Liver (tissue), 9 donors: ENCODE results near the gene AK1. TPM values are rescaled to one million over a fixed set of nuclear protein-coding genes. Genes with fewer than 3 reads are reported as not detected.
"Not testable (repeated sequence)": the region's sequence is repeated elsewhere in the genome, so short reads cannot be mapped to it uniquely, and the experiment has no call there.

Experiments used
- DNase-seq: peaks from one replicate; pipeline ENCODE4 v3.0.0-alpha.2; 2017; ENCODE audit warnings: low spot score
- H3K27ac ChIP-seq, 2 donors: one replicate each; pipeline ENCODE4 v1.7.0; 2013; ENCODE audit warnings: inconsistent platforms in 2 of 2, low read length in 2 of 2, control low read depth in 1 of 2, low read depth in 1 of 2, mild to moderate bottlenecking in 1 of 2
- H3K27me3 ChIP-seq, 4 donors: one replicate each; pipeline versions ENCODE4 v1.6.1 to v1.7.0; 2013; ENCODE audit warnings: low read length in 3 of 4, inconsistent platforms in 1 of 4, mild to moderate bottlenecking in 1 of 4, moderate library complexity in 1 of 4; ENCODE audit not compliant: control insufficient read depth in 4 of 4, insufficient read depth in 4 of 4
- H3K36me3 ChIP-seq, 4 donors: one replicate each; pipeline versions ENCODE4 v1.6.1 to v1.7.0; 2013; ENCODE audit warnings: low read length in 3 of 4, mild to moderate bottlenecking in 3 of 4, low read depth in 1 of 4, moderate library complexity in 1 of 4; ENCODE audit not compliant: control insufficient read depth in 4 of 4, insufficient read depth in 3 of 4
- H3K4me1 ChIP-seq, 4 donors: one replicate each; pipeline versions ENCODE4 v1.6.1 to v1.7.0; 2013; ENCODE audit warnings: low read length in 3 of 4, mild to moderate bottlenecking in 3 of 4, moderate library complexity in 1 of 4; ENCODE audit not compliant: control insufficient read depth in 4 of 4, insufficient read depth in 4 of 4
- H3K4me3 ChIP-seq, 3 donors: one replicate each; pipeline versions ENCODE4 v1.6.1 to v1.7.0; 2013; ENCODE audit warnings: low read length in 3 of 3, control low read depth in 1 of 3, low read depth in 1 of 3, mild to moderate bottlenecking in 1 of 3
- H3K9ac ChIP-seq, 2 donors: one replicate each; pipeline ENCODE4 v1.7.0; 2013; ENCODE audit warnings: low read length in 2 of 2, mild to moderate bottlenecking in 2 of 2, moderate library complexity in 2 of 2, control low read depth in 1 of 2, low read depth in 1 of 2
- H3K9me3 ChIP-seq, 4 donors: one replicate each; pipeline versions ENCODE4 v1.6.1 to v1.7.0; 2013; ENCODE audit warnings: low read length in 3 of 4; ENCODE audit not compliant: control insufficient read depth in 4 of 4
- EGR1 ChIP-seq, 2 donors: IDR thresholded peaks; 2 replicates each; pipeline ENCODE4 v1.6.1; 2016 to 2018; ENCODE audit warnings: antibody characterized with exemption in 2 of 2, low read depth in 2 of 2
- FOXA1 ChIP-seq: IDR thresholded peaks from 2 replicates; pipeline ENCODE4 v1.6.1; 2016; ENCODE audit warnings: antibody characterized with exemption
- FOXA2 ChIP-seq: IDR thresholded peaks from 2 replicates; pipeline ENCODE4 v1.6.1; 2016; ENCODE audit warnings: antibody characterized with exemption
- HNF4A ChIP-seq, 2 donors: conservative IDR thresholded peaks; 2 replicates each; pipeline ENCODE4 v1.6.1; 2016; ENCODE audit warnings: antibody characterized with exemption in 2 of 2, mild to moderate bottlenecking in 2 of 2
- NR2F2 ChIP-seq: IDR thresholded peaks from 2 replicates; pipeline ENCODE4 v1.6.1; 2016; ENCODE audit warnings: antibody characterized with exemption
- RAD21 ChIP-seq, 2 donors: IDR thresholded peaks; 2 replicates each; pipeline ENCODE4 v1.6.1; 2016; ENCODE audit warnings: antibody characterized with exemption in 2 of 2, mild to moderate bottlenecking in 2 of 2
- RXRA ChIP-seq, 2 donors: IDR thresholded peaks; 2 replicates each; pipeline ENCODE4 v1.6.1; 2017 to 2018; ENCODE audit warnings: antibody characterized with exemption in 2 of 2, mild to moderate bottlenecking in 1 of 2
- SP1 ChIP-seq: IDR thresholded peaks from 2 replicates; pipeline ENCODE4 v1.6.1; 2018; ENCODE audit warnings: antibody characterized with exemption, mild to moderate bottlenecking
- TAF1 ChIP-seq: conservative IDR thresholded peaks from 2 replicates; pipeline ENCODE4 v1.6.1; 2016; ENCODE audit warnings: antibody characterized with exemption, mild to moderate bottlenecking
- WGBS: extraction: QIAGEN DNeasy Blood & Tissue Kit; methylation state at CpG from one replicate; pipeline ENCODE4 v1.1.7; 2013; 5-methylcytosine and 5-hydroxymethylcytosine counted together
- polyA plus RNA-seq, 2 donors: library from polyadenylated mRNA; stranded (reverse) in 1 of 2; unstranded in 1 of 2; fragments of 200-250 nt in 1 of 2; fragments of >200 nt in 1 of 2; fragmentation: Nextera tagmentation in 1 of 2; extraction: Ambion mirVana in 1 of 2; gene quantifications; one replicate each; pipeline versions ENCODE4 v1.2.1 to v1.2.3, GENCODE V29; 2013 to 2015
- total RNA-seq, 2 donors: library from RNA; depleted of rRNA; stranded (reverse); fragments of >200 nt; gene quantifications; one replicate each; pipeline ENCODE4 v1.2.3, GENCODE V29; 2014
- donor health status: healthy.
- donor health status: healthy.
- donor health status: healthy.
- donor health status: healthy.
- donor health status: healthy.

Gene AK1
- total and polyA plus RNA-seq, 4 donors, result 10.6 to 78.3 (median 29.6) TPM

- peaks cover 0 to 2% (median 0%) of the 10 kb centered on the region in 4 donors for H3K4me1 ChIP-seq
- 64% methylated on average over 18 of the region's 18 CpGs for WGBS
Observed at GRCh38 chr9:127846443-127847177, 30.9 kb downstream of the AK1 start.

GRCh38 chr9:127845619-127846018 is 31.9 kb downstream of the AK1 start:
- peaks cover 0 to 10% (median 1%) of the 10 kb centered on the region in 4 donors for H3K9me3 ChIP-seq
- H3K4me3 ChIP-seq, H3K27me3 ChIP-seq, H3K4me1 ChIP-seq, DNase-seq, H3K9ac ChIP-seq, H3K36me3 ChIP-seq: not testable (repeated sequence)
- 95% methylated on average over 4 of the region's 4 CpGs for WGBS
- peak overlapping the region; percentile 2 to 39 for H3K27ac ChIP-seq

More at GRCh38 chr9:127846443-127847177, 30.9 kb downstream of the AK1 start:
- no peak overlapping the region for H3K9ac ChIP-seq
- TF ChIP-seq FOXA2, result no peak
- peak in 1 of 2 donors; percentile 22 for TF ChIP-seq RXRA (IDR thresholded peaks at IDR 0.05)
- H3K27ac ChIP-seq, result peak overlapping the region; percentile 2 to 57
- no peak for DNase-seq
- H3K27me3 ChIP-seq, result no peaks in the 10 kb centered on the region
- H3K4me3 ChIP-seq, result no peak overlapping the region
- no peaks in the 10 kb centered on the region for H3K36me3 ChIP-seq
- H3K9me3 ChIP-seq, result peaks cover 0 to 10% (median 1%) of the 10 kb centered on the region in 4 donors

GRCh38 chr9:127844821-127845359 is 32.6 kb downstream of the AK1 start:
- WGBS, result 81% methylated on average over 16 of the region's 16 CpGs
- Histone ChIP-seq H3K4me3 (no peak overlapping the region), H3K9ac (no peak overlapping the region), H3K9me3 (peaks cover 0 to 9% (median 1%) of the 10 kb centered on the region in 4 donors), H3K4me1 (peaks cover 0 to 4% (median 0%) of the 10 kb centered on the region in 4 donors), H3K27ac (peak overlapping the region; percentile 2 to 39), H3K36me3 (no peaks in the 10 kb centered on the region), H3K27me3 (no peaks in the 10 kb centered on the region)
- DNase-seq, result no peak
- TF ChIP-seq RXRA (IDR thresholded peaks at IDR 0.05) (peak in 1 of 2 donors; percentile 16), NR2F2 (peak; percentile 94), TAF1 (no peak), EGR1 (IDR thresholded peaks at IDR 0.05; ENCODE audit: low read depth in 2 of 2) (no peak), HNF4A (conservative IDR thresholded peaks at IDR 0.05) (no peak), FOXA1 (no peak), FOXA2 (no peak), SP1 (peak; percentile 26)

GRCh38 chr9:127841087-127841835 is 36.2 kb downstream of the AK1 start:
- no peaks in the 10 kb centered on the region for H3K36me3 ChIP-seq
- peaks cover 9 to 19% (median 13%) of the 10 kb centered on the region in 4 donors for H3K4me1 ChIP-seq
- WGBS, result 79% methylated on average over 15 of the region's 15 CpGs
- peak overlapping the region in 1 of 2 donors; percentile 5 for H3K27ac ChIP-seq
- DNase-seq, result no peak
- no peaks in the 10 kb centered on the region for H3K9me3 ChIP-seq
- no peak for TF ChIP-seq RAD21 (IDR thresholded peaks at IDR 0.05)
- peak in 1 of 2 donors; percentile 5 for TF ChIP-seq HNF4A (conservative IDR thresholded peaks at IDR 0.05)
- no peaks in the 10 kb centered on the region for H3K27me3 ChIP-seq
- no peak overlapping the region for H3K9ac ChIP-seq
- no peak overlapping the region for H3K4me3 ChIP-seq
